HG03135 (cell line): ENCODE measurements around the gene CHST5.
A peak's percentile ranks its signal among the peaks of the same experiment; 100 is the strongest.
"Not testable (repeated sequence)": the region's sequence is repeated elsewhere in the genome, so short reads cannot be mapped to it uniquely, and the experiment has no call there.

ENCODE experiments used
- ATAC-seq: cut with Tn5 transposase; IDR thresholded peaks from one replicate; pipeline ENCODE4 v1.9.1; 2021; ENCODE audit warnings: mild to moderate bottlenecking, moderate library complexity; ENCODE audit not compliant: unreplicated experiment

The CHST5 gene

DNA sequence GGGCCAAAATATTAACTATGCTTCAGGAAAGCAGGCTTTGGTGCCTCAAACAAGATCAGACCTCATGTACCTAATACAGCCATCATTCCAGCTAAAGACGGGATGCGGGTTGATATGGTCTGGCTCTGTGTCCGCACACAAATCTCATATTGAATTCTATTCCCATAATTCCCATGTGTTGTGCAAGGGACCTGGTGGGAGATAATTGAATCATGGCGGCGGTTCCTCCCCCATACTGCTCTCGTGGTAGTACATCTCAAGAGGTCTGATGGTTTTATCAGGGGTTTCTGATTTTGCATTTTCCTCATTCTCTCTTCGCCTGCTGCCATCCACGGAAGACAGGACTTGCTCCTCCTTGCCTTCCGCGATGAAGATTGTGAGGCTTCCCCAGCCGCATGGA is 21.6 kb downstream of the CHST5 start:
- no peak for ATAC-seq

DNA sequence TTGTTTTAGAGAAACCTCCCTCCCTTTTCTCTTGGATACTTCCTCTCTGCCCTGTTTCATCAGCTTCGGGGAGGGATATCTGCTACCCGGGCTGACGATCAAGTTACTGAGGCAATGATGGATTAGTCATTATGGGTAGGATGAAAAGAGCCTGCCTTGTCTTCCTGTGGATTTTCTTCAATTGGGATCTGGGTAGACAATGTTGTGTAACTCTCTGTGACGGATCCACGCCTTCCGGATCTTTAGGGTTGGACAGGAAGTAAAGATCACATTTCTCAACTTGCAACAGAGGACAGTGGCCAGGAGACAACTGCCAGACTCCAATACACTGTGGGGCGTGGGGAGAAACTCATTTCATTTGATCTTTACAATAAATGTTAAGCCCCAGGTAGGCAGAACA is 29.3 kb downstream of the CHST5 start:
- no peak for ATAC-seq

DNA sequence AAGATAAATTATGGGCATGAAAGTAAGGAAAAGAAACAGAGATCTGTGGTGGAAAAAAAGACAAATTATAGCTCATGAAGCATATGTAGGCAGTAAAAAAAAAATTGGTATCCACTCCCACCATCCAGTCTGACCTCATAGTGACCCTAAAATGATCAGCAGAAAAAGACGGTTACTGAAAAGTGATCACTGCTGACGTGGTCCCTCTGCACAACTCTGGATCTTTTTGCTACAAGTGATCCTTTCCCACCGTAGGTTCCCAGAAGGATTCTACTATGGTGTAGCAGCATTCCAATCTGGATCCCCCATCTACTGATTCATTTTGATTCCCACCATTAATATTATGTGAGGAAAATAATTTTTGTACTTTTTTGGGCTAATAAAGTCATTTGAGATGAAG is 29.8 kb downstream of the CHST5 start:
- ATAC-seq, result no peak

DNA sequence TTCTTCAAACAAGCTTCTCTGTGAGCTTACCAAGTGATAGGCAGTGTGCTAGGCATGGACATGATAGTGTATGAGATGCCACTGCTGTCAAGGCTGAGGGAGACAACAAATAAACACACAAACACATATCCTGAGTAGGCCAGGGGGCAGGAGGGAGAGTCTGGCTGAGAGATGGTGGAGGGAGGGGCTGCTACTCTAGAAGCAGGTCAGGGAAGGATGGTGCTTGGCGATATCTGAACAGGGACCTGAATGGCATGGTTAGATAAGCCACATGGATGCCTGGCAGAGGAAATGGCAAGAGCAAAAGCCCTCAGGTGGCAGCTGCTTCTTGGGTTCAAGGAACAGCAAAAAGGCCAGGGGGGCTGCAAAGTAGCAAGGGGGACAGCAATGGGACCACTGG is 32.1 kb downstream of the CHST5 start:
- ATAC-seq, result no peak

DNA sequence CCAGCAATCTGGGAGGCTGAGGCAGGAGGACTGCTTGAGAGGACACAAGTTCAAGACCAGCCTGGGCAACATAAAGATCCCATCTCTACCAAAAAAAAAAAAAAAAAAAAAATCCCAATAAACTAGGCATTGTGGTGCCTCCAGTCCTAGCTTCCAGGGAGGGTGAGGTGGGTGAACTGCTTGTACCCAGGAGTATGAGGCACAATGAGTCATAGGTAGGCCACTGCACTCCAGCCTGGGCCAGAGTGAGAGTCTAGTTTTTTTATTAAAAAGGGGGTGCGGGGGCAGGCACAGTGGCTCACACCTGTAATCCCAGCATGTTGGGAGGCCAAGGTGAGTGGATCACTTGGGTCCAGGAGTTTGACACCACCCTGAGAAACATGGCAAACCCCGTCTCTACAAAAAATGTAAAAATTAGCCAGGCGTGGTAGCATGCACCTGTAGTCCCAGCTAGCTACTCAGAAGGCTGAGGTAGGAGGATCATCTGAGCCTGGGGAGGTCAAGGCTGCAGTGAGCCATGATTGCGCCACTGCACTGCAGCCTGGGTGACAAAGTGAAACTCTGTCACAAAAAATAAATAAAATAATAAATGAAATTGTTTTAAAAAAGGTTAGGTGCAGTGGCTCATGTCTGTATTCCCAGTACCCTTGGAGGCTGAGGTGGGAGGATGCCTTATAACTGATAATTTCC is 32.8 kb downstream of the CHST5 start:
- ATAC-seq, result no peak

DNA sequence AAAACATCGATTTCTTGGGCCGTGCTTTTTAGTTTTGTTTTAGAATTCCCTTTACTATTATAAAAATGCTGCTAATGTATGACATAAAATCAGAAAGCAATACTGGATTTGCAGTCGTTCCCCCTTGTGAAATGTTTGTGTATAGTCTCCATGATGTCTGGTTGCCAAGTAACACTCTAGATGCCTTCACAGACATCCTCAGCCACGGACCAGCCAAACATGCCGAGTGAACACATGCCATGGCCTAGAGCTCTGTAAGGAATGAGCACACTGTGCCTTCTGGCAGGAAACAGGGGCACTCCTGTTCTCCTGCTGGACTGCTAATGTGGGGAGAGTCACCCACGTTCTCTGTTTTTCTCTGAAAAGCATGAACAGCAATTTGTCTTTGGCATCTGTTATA is 34.1 kb downstream of the CHST5 start:
- ATAC-seq, result not testable (repeated sequence)

DNA sequence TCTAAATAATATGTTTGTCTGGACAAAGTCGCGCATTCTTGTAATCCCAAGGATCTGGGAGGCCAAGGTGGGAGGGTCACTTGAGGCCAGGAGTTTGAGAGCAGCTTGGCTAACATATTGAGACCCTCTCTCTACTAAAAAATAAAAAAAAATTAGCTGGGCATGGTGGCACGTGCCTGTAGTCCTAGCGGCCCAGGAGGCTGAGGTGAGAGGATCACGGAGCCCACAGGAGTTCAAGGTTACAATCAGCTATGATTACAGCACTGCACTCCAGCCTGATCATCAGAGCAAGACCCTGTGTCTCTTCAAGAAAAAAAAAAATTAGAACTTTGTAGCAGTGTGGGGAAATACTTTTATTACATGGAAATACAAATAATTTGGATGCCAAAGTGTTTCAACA is 34.5 kb downstream of the CHST5 start:
- no peak for ATAC-seq

DNA sequence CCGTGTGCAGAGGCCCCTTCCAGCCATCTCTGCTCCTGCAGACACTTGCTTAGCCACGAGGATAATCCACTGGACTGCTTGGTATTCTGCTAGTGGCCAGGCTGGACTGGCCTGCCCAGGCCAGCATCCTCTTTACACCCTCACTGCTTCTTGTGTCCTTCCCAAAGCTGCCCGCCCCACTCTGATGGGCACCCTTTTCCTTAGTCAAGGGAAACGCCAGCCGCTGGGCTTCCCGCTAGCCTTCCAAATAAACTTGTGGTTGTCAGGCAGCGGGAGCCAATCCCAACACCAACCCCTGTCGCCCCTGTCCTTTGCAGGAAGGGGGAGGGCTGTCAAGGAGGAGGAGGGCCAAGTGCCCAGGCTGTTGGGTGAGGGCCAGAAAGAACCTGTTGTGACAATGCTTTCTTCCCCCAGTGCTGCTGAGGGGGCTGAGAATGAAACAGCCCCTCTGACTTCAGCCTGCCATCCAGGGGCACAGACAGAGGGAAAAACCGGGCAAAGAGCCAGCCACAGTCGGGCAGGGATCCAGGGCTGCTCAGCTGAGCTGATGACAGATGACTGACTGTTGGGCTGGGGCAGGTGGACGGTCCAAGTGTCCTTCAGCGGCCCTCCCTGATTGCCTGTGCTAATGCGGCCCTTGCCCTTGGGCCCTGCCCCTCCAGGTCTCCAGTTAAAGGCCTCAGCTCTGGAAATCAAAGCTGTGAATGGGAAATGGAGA is 37.1 kb downstream of the CHST5 start:
- ATAC-seq, result not testable (repeated sequence)

DNA sequence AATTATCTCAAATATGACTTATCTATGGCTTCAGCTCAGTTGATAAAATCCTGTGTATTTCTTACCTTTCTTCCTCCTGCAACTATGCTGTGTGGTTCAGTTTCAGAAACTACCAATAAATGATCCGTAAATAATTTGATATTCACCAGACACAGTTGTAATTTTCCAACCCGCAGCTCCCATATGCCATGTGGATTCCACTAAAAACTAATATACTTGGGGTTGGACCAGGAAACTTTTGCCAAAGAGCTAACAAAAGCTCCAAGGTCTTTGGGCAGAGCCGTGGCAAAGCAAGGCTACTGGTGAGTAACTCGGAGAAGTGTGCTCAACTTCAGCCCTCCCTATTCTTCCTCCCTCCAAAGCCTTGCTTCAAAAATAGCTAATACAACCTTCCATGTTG is 38.4 kb downstream of the CHST5 start:
- no peak for ATAC-seq

- ATAC-seq, result peak; percentile 65
Measured at GRCh38 chr16:75495076-75495674, 40.7 kb downstream of the CHST5 start, which contains the start of gene CHST6. CHST6 (minus strand) TSS chr16:75495441; CDS start chr16:75479828, 15,613 bp downstream.

DNA sequence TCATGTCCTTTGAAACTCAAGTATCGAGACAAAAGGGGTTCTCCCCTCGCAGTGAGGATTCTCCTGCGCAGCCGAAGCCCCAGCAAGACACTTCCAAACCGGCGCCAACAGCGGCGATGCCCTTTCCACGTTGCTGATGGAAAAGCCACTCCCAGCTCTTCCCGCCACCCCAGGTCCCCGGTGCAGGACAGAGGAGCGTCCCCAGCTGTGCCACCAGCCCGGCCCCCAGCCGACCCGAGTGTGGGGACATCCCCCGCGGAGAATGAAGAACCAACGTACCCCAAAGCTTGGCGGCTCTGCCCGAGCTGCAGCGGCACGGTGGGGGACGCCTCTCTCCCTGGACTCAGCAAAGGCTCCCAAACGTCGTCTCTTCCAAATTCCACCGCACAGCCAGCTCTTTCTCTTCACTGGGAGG is 41.2 kb downstream of the CHST5 start:
- no peak for ATAC-seq

DNA sequence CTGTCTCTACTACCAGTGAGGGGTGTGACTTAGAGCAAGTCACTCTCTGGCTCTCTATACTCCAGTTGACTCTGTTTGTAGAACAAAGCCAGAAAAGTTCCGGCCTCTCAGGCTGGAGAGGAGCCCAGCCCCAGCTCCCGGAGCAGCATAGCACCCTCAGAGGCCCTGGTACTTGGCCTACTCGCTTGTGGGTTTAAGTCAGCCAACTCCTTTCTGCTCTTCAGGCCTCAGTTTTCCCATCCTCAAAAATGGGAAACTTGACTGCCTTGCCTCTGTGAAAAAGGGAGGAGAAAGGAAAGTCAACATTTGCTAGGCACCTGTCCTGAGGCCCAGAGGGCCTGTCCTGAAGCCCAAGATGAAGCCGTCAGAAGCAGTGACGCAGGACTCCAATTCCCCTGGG is 41.7 kb downstream of the CHST5 start:
- ATAC-seq, result no peak

- no peak for ATAC-seq
Measured at GRCh38 chr16:75491876-75492275, 44.0 kb downstream of the CHST5 start.

DNA sequence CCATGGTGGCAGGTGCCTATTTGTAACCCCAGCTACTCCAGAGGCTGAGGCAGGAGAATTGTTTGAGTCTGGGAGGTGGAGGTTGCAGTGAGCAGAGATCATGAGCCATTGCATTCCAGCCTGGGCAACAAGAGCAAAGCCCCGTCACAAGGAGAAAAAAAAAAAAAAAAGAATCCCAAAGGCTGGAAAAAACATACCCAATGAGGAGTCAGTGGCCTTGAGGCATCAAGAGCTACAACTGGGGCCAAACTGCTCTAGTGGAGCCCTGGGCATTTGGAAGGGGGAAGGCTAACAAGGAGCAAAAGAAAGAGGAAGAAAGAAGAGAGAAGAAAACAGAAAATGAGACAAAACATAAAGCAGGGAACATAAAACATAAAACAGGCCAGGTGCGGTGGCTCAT is 47.6 kb downstream of the CHST5 start:
- ATAC-seq, result no peak

DNA sequence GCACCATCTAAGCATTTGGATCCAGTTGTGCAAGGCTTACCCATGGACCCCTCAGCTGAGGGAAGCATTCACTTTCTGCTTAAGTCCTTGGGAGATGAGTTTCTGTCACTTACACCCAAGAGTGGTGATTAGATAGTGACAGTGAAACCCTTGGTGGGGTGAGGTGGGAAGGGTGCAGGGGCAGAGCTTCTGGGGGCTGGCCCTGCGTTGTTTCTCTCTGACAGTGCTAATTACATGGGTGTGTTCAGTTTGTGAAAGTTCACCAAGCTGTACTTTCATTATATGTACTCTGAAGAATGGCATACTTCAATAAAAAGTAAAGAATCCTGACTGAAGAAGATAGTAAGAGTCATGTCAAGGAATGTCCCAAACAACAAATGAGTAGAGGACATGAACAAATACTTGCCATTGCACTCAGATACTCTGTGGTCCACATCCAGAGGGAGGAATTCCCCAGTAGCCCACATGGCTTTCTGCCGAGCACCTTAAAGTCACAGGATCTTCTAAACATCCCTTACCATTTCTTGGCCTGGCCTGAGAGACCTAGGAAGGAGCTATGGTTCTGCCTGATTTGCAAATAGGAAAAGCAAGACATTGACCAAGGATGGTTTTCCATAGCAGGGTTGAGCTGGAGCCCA is 49.1 kb downstream of the CHST5 start:
- ATAC-seq, result no peak

GRCh38 chr16:75486014-75486675 is 49.8 kb downstream of the CHST5 start:
- no peak for ATAC-seq

DNA sequence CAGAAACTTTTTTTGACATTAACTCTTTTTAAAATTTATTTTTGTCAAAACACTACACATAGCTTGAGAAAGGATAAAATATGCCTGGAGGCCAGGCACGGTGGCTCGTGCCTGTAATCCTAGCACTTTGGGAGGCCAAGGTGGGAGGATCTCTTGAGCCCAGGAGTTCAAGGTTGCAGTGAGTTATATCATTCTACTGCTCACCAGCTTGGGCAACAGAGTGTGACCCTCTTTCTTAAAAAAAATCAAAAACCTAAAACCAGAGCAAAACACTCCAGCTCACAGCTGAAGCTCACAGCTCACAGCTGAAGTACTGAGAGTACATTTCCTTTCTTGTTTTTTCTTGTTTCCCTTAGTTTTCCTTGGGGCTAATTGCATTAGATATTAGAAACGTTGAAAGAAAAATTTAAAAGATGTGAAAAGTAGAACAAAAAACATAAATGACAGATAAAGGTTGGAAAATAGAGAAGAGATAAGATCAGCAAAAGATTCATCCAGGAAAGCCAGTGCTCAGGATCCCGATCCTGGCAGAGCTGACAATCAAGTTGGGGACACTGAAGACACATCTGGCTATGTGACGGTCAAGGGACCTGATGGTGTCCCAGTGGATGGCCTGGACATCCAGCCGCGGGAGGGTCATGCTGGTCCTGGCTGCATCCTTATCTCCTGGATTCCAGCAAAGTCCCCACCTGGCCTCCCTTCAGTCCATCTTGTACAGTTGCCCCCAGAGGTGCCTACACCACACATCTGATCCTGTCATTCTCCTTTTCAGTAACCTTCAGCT is 50.5 kb downstream of the CHST5 start:
- ATAC-seq, result no peak

- ATAC-seq, result no peak
Measured at GRCh38 chr16:75483222-75483621, 52.7 kb downstream of the CHST5 start.

GRCh38 chr16:75482434-75483205 is 53.3 kb downstream of the CHST5 start:
- no peak for ATAC-seq

DNA sequence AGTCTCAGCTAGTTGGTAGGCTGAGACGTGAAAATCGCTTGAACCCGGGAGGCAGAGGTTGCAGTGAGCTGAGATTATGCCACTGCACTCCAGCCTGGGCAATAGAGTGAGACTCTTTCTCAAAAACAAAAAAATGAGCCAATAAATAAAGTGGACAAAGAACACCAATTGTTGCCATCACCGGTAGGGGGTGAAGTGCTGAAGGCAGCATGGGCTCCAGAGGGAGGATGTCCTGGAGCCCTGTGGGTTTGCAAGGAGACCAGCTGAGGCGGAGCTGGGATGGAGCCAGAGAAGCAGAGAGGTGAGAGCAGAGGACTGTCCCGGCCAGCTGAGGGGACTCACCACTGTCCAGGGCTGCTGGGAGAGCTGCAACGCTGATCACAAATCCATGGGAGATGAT is 54.4 kb downstream of the CHST5 start:
- no peak for ATAC-seq
